Measurements from ENCODE around the gene SLIT3.

Gene SLIT3

DNA sequence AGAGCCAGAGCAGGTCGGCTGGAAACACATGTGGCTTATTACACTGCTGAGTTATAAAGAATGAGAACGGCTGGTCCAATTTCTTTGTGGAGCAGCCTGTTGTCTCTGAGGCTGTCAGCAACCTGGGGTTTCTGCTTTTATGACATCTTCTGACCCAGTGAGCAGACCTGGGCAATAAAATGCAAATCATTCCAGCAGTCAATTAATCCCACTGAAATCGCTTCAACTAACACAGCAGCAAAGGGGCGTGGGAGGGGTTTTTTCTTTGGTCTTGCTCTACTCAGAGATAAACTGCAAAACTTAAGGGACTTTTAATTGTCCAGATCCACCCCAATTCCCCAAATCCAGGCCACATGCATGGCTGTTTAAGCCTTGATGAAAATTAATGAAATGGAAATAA lies 215.7 kb downstream of the SLIT3 start:
- H3K4me3 ChIP-seq (ENCODE audit: low read depth, low read length) = no peak overlapping the region
- TF ChIP-seq, protein P1, sequence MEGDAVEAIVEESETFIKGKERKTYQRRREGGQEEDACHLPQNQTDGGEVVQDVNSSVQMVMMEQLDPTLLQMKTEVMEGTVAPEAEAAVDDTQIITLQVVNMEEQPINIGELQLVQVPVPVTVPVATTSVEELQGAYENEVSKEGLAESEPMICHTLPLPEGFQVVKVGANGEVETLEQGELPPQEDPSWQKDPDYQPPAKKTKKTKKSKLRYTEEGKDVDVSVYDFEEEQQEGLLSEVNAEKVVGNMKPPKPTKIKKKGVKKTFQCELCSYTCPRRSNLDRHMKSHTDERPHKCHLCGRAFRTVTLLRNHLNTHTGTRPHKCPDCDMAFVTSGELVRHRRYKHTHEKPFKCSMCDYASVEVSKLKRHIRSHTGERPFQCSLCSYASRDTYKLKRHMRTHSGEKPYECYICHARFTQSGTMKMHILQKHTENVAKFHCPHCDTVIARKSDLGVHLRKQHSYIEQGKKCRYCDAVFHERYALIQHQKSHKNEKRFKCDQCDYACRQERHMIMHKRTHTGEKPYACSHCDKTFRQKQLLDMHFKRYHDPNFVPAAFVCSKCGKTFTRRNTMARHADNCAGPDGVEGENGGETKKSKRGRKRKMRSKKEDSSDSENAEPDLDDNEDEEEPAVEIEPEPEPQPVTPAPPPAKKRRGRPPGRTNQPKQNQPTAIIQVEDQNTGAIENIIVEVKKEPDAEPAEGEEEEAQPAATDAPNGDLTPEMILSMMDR (IDR thresholded peaks at IDR 0.05; ENCODE audit: insufficient read depth, low read depth, low read length, missing control alignments) = no peak
- DNase-seq (ENCODE audit: low read depth) = no peak

DNA sequence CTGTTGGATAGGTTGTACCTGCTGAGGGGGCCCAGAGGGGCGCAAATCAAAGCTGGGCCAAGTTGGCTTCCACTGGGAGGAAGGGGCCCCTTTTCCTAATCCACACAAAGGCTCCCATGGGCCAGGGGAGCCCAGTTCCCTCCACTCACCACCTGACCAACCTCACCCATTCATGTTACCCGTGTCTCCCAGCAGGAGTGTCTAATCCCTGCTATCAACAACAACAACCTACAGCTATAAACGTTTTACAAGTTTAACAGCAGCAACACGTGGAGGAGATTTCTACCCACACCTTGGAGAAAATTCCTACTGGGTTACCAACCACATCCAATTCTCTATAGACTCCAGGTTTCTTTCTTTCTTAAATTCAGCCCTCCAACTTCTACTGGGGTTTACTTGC lies 216.2 kb downstream of the SLIT3 start:
- no peak for DNase-seq (ENCODE audit: low read depth)
- H3K4me3 ChIP-seq (ENCODE audit: low read depth, low read length) = no peak overlapping the region
- TF ChIP-seq, protein P1 (IDR thresholded peaks at IDR 0.05; ENCODE audit: insufficient read depth, low read depth, low read length, missing control alignments) = no peak

DNA sequence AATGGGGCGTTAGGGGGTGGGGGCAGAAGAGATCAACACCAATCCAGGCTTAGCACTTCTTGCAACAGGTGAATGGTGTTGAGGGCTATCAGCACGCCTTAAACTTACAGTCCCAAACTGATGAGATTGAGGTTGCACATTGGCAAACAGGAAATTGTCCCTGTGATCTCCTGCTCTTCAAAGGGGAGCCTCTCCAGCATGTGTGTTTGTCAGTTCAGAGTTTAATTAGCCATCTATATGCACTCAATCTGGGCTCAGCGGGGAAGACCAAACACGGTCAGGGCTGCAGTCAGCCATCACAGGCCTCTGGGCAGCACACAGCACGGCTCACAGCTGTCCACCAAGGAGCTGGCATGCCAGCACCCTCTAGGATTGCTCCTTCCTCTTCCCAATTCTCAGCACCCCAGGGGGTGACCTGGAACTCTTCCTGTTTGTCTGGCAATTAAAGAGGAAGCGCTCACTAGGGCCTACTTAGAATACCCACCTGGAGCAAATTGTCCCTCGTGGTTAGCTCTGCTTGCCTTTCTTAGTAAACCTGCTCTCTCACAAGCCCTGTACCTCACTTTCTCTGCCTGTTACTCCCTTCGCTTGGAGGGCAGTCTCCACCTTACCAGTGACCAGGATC lies 217.4 kb downstream of the SLIT3 start:
- TF ChIP-seq, protein P1 (IDR thresholded peaks at IDR 0.05; ENCODE audit: insufficient read depth, low read depth, low read length, missing control alignments) = no peak
- DNase-seq (ENCODE audit: low read depth) = no peak
- H3K4me3 ChIP-seq (ENCODE audit: low read depth, low read length) = no peak overlapping the region

DNA sequence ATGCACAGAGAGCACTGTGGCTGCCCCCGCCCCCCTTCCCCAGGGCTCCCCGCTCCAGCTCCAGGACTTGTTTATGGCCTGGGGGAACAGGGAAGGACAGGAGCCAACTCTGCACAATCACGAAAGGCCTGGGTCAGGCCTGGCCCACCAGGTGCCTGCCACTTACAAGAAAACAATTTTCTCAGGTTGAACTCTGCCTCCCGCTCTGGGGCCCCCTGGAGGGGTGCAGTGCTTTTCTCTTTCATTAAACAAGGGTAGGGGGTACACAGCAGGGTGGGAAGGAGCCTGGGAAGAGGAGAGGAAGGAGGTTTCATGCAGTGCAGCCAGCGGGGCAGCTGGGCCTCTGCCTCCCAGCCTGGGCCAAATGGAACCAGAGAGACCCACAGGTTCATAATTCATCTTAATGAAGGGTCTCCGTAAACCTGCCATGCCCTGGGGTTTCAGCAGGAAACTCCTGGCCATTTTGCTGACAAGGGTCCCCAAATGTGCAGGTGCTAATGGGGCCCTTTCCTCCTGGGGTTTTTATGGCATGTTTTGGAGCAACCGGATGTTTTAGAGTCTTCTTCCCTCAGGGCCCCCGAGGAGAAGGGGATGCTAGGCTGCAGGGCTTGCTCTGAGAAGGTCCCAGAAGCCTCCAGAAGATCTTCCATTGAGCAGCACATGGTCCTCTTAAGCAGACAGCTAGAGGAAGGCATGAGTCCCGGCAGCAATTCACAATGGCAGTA lies 219.8 kb downstream of the SLIT3 start:
- no peak overlapping the region for H3K4me3 ChIP-seq (ENCODE audit: low read depth, low read length)
- DNase-seq (ENCODE audit: low read depth) = no peak
- TF ChIP-seq, protein P1 (IDR thresholded peaks at IDR 0.05; ENCODE audit: insufficient read depth, low read depth, low read length, missing control alignments) = no peak

DNA sequence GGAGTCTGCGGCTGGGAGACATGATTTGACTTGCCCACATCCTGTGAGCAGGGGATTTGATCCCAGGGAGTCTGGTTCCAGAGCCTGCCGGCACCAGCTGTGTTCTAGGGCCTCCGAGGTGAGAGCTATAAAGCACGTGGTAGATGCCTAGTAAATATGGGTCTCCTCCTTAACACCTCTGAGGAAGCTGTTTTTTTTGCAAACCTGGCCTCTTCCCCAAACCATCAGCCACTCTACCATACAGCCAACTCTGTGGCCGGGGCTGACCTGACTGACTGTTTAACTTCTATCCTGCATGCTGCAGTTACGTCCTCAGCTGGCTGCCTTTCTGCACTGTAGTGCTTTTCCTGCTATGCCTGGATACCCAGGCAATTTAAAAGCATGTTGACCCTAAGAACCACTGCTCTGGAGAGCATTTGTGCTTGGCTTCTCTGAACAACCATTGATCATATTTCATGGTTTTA lies 220.5 kb downstream of the SLIT3 start:
- DNase-seq (ENCODE audit: low read depth) = no peak
- H3K4me3 ChIP-seq (ENCODE audit: low read depth, low read length) = no peak overlapping the region
- TF ChIP-seq, protein P1 (IDR thresholded peaks at IDR 0.05; ENCODE audit: insufficient read depth, low read depth, low read length, missing control alignments) = no peak

DNA sequence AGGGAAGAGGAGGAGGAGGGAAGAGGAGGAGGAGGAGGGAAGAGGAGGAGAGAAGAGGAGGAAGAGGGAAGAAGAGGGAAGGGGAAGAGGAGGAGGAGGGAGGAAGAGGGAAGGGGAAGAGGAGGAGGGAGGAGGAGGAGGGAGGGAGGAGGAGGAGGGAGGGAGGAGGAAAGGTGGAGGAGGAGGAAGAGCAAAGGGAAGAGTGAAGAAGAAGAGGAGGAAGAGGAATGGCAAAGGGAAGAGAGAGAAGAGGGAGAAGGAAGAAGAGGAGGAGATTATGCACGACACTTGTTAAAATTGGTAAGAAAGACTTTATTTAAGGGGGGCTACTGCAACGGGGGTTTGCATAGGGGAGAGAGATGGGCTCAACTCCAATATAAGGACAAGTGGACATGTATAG lies 221.2 kb downstream of the SLIT3 start:
- DNase-seq (ENCODE audit: low read depth) = no peak
- TF ChIP-seq, protein P1 (IDR thresholded peaks at IDR 0.05; ENCODE audit: insufficient read depth, low read depth, low read length, missing control alignments) = no peak
- H3K4me3 ChIP-seq (ENCODE audit: low read depth, low read length) = no peak overlapping the region

Measured in GM12865 (cell line).